Transverse colon (tissue), 4 donors: ENCODE data around the gene GSTA4.

Experiments
- EP300 ChIP-seq: sonication (generic); formaldehyde crosslinking; IDR thresholded peaks from one replicate; pipeline ENCODE4 v1.6.1; 2017; ENCODE audit warnings: antibody characterized with exemption, low read depth
- POLR2A ChIP-seq: fragments of 450-650 bp; IDR thresholded peaks from one replicate; pipeline ENCODE4 v1.6.1; 2016; ENCODE audit warnings: antibody characterized with exemption, mild to moderate bottlenecking, moderate library complexity
- POLR2AphosphoS5 ChIP-seq, 3 donors: sonication (generic); formaldehyde crosslinking; IDR thresholded peaks; one replicate each; pipeline ENCODE4 v1.6.1; 2016; ENCODE audit warnings: antibody characterized with exemption in 3 of 3
- TF ChIP-seq, protein P1 (sequence below), 5 experiments: fragments of 200-600 bp in 3 of 5; fragments of 450-650 bp in 2 of 5; sonication (generic) in 3 of 5; IDR thresholded peaks; 1 replicate in 2 of 5; 2 replicates in 3 of 5; pipeline ENCODE4 v1.5.1; 2016 to 2017; ENCODE audit warnings: antibody characterized with exemption in 5 of 5, inconsistent platforms in 3 of 5, mild to moderate bottlenecking in 2 of 5, moderate library complexity in 1 of 5

DNA sequence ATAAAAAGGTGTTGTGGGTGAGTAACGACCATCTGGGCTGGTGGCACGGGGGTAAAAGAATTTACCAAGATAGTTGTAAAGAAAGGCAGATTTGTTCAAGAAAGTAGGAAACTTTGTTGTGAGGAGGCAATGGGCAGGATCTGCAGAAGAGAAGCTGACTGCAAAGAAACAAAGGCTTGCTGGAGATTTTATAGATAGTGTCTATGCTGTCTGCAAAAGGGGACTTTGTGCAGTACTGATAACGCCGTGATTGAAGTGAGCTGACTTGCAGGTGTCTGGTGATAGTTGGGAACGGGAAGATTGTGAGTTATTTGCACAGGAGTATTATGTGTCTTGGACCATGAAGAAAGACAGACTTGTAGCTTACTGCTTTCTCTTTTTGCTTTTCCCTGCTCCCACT lies 48.8 kb downstream of the GSTA4 start:
- TF ChIP-seq, protein P1, sequence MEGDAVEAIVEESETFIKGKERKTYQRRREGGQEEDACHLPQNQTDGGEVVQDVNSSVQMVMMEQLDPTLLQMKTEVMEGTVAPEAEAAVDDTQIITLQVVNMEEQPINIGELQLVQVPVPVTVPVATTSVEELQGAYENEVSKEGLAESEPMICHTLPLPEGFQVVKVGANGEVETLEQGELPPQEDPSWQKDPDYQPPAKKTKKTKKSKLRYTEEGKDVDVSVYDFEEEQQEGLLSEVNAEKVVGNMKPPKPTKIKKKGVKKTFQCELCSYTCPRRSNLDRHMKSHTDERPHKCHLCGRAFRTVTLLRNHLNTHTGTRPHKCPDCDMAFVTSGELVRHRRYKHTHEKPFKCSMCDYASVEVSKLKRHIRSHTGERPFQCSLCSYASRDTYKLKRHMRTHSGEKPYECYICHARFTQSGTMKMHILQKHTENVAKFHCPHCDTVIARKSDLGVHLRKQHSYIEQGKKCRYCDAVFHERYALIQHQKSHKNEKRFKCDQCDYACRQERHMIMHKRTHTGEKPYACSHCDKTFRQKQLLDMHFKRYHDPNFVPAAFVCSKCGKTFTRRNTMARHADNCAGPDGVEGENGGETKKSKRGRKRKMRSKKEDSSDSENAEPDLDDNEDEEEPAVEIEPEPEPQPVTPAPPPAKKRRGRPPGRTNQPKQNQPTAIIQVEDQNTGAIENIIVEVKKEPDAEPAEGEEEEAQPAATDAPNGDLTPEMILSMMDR (IDR thresholded peaks at IDR 0.05), result no peak
- TF ChIP-seq POLR2AphosphoS5 (IDR thresholded peaks at IDR 0.05) (no peak), POLR2A (no peak), EP300 (no peak)
